GM18526 (cell line): ENCODE measurements around the gene AGAP1.

ENCODE experiments used
- POLR2A ChIP-seq: IDR thresholded peaks from 3 replicates; pipeline ENCODE4 v1.6.1; 2011; ENCODE audit not compliant: insufficient read length; ENCODE audit errors: extremely low read depth

AGAP1 gene

DNA sequence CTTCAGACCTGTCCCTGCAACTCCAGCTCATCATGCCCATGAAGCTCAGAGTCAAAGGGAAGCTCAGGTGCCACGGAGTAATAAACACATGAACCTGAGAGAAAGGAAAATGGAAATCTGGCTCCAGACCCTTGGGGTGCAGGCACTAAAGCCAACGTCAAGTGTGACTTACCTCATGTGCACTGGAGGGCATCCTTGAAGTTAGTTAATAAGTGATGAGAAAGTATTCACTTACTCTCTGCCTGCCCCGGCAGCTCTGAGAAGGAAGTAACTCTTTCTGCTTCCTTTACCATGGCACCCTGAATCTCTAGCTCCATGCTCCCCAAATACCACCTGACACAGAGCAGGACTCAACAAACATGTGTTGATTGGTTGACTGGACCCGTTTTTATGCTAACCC, 21.4 kb upstream of the AGAP1 start:
- TF ChIP-seq POLR2A = no peak

DNA sequence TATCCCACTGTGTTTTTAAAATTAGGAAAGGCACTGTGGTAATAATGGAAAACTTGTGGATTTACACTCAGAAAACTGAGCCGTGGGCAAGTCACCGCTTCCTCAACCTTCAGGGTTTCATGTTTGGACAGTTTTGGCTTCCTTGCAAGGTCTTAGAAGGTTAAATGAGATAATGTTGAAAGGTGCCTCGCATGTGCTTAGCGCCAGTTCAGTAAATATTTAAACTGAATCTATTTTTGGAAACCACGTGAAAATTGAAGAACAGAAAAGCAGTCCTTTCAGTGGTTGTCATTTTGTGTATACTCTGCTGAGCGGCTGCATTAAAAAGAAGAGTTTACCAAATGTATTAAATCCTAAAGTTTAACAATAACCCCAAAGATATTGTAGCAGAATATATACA, 15.2 kb upstream of the AGAP1 start:
- no peak for TF ChIP-seq POLR2A

- TF ChIP-seq POLR2A = no peak
Observed at GRCh38 chr2:235479604-235480003, 14.2 kb upstream of the AGAP1 start.

- TF ChIP-seq POLR2A = no peak
Observed at GRCh38 chr2:235480614-235481013, 13.2 kb upstream of the AGAP1 start.

DNA sequence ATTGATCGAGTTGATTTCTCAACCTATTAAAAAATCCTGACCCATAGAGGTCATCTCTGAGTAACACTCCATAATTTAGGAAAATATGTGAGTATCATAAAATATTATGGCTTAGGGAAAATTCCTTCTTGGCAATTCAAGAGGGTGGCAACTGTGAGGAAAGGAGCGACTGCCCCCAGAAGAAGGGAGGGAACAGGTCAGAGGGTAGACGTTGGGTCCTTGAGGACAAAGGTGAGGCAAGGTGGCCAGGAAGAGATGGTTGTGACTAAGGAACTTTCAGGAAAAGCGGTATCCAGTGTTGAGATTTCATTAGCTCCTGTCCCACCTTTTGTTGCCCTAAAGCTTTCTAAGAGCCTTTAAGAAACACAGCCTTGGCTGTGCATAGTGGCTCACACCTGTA, 10.5 kb upstream of the AGAP1 start:
- no peak for TF ChIP-seq POLR2A

DNA sequence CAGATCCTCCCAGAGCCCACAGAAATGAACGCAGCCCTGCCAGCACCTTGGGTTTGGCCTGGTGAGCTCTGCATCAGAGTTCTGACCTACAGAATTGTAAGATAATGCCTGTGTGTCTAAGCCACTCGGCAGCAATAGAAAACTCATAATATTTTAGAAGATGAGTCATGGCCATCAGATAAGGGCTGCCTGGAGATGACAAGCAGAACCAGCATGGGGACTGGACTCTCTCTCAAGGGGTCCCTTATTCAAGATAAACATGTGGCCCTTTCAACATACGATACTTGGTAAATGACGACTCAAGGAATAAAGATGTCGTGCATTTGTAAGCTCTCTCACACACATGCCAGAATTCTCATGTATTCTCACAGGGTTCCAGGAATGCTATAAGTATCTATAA, 8.5 kb upstream of the AGAP1 start:
- TF ChIP-seq POLR2A = no peak

GRCh38 chr2:235486729-235487128, 7.1 kb upstream of the AGAP1 start:
- no peak for TF ChIP-seq POLR2A

GRCh38 chr2:235489897-235490296, 3.9 kb upstream of the AGAP1 start:
- no peak for TF ChIP-seq POLR2A

DNA sequence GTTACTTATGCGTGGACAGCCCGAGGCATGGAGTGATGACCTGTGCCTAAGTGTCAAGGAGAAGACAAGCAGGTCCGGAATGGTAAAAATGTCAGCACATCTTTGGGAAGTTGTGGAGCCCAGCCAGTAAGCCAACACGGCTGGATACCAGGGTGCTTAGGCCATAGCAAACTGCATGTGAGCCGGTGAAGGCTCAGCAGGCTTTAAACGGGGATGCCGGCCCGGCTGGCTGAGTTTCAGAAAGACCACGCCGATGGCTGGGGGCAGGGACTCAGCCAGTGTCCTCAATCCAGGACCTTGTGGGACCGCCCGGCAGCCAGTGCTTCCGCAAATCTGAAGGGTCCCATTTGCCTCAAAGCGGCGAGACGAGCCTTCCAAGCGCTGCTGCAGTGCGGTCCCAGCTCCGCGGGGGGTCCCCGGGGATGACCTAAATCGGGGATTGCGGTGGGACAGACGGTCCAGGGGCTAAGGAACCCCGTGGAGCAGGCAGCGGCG, 946 bp upstream of the AGAP1 start:
- no peak for TF ChIP-seq POLR2A

DNA sequence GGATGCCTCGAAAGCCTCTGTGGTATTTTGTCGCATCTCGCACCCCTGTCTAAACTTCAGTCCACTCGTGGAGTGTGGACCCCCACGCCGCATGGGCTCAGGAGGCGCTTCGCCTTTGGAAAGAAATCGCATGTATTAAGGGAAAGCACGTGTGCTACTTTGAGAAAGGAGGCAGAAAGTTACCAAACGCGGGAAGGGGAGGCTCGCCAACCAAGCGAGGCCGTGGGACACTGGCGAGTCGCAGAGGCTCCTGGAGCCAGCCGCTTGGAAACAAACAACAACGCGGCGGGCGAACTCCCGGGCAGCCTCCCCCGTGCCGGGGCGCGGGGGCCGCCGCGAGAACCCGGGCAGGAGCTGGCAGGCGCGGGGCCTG, 455 bp upstream of the AGAP1 start:
- TF ChIP-seq POLR2A = no peak

GRCh38 chr2:235494716-235495372, 1.0 kb downstream of the AGAP1 start:
- no peak for TF ChIP-seq POLR2A

- TF ChIP-seq POLR2A = no peak
Observed at GRCh38 chr2:235495373-235496238, 1.8 kb downstream of the AGAP1 start.

GRCh38 chr2:235496239-235496621, 2.4 kb downstream of the AGAP1 start:
- TF ChIP-seq POLR2A = no peak

GRCh38 chr2:235497096-235497495, 3.3 kb downstream of the AGAP1 start:
- no peak for TF ChIP-seq POLR2A

DNA sequence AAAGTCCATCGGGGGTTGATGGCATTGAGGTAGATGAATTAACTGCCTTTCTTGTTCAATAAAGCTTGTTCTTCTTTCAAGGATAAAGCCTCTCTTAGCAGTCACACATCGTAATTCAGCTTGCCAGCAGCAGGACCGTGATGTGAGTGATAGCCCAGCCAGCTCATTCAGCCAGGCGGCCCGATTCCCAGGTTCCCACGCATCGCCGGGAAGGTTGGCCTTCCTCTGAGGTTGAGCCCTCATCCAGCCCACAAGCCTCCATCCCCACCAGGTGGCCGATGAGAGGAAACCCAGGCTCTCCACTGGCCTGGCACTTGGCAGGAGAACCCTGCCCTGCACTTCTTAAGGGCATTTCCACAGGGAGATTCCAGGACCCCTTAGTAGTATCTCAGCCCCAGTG, 4.7 kb downstream of the AGAP1 start:
- no peak for TF ChIP-seq POLR2A
